M059J (cell line): ENCODE data around the gene CTLA4. TPM values are rescaled to one million over a fixed set of nuclear protein-coding genes. Genes with fewer than 3 reads are reported as not detected.

ENCODE experiments used
- DNase-seq: peaks from one replicate; pipeline ENCODE4 v3.0.0-alpha.2; 2012; ENCODE audit warnings: low read depth
- total RNA-seq: library from RNA; depleted of rRNA; stranded (reverse); fragments of >200 nt; shearing (Covaris generic); gene quantifications from 2 replicates; pipeline ENCODE4 v1.2.3, GENCODE V29; 2014; rRNA removed

Gene CTLA4
- not detected in 2 replicates for total RNA-seq

DNA sequence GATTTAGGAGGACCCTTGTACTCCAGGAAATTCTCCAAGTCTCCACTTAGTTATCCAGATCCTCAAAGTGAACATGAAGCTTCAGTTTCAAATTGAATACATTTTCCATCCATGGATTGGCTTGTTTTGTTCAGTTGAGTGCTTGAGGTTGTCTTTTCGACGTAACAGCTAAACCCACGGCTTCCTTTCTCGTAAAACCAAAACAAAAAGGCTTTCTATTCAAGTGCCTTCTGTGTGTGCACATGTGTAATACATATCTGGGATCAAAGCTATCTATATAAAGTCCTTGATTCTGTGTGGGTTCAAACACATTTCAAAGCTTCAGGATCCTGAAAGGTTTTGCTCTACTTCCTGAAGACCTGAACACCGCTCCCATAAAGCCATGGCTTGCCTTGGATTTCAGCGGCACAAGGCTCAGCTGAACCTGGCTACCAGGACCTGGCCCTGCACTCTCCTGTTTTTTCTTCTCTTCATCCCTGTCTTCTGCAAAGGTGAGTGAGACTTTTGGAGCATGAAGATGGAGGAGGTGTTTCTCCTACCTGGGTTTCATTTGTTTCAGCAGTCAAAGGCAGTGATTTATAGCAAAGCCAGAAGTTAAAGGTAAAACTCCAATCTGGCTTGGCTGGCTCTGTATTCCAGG lies at the start of gene CTLA4:
Gene CTLA4, plus strand, starts transcription at position 211 of the 640 bp plus-strand sequence. Its CDS starts 172 bp downstream, at position 383.
- DNase-seq = no peak

DNA sequence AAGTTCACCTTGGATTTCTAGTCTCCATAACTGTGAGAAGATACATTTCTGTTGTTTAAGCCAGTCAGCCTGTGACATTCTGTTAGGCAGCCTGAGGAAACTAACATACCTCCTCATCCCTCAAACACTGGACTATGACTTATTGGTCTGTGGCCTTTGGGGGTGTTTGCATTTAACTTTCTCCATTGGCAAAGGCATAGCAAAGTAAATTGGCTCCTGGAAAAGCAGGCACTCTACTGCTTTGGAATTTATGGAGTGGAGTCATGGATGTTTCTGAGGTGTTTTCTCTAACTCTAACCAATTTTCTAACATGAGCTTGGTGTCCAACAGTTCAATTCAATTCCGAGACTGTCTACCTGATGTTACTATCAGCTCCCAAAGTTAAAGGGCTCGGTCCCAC lies 48.9 kb upstream of the CTLA4 start:
- no peak for DNase-seq

GRCh38 chr2:203819434-203820133 lies 48.0 kb upstream of the CTLA4 start:
- DNase-seq = no peak

GRCh38 chr2:203820969-203821368 lies 46.6 kb upstream of the CTLA4 start:
- DNase-seq = no peak

- no peak for DNase-seq
Measured at GRCh38 chr2:203822240-203822639, 45.3 kb upstream of the CTLA4 start.

DNA sequence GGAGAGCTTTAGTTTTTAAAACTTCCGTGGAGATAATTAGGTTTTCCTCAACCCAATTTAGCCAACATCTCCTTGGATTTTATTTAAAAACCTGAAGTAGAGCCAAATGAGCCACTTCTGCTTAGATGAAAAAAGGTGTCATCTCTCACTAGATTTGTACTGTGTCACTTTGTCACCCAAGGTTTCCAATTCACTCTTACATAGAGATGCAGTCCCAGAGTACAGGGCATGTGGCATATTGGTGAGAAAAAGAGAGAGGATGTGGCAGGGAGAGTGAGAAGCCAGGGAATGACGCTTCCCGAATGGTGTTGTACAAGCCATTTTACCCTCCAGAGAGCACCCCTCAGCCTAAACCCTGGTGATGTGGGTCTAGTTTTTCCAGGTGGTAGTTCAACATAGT lies 44.4 kb upstream of the CTLA4 start:
- DNase-seq = no peak

- DNase-seq = no peak
Measured at GRCh38 chr2:203824057-203824456, 43.5 kb upstream of the CTLA4 start.

- no peak for DNase-seq
Measured at GRCh38 chr2:203824603-203825002, 43.0 kb upstream of the CTLA4 start.

- no peak for DNase-seq
Measured at GRCh38 chr2:203826704-203827103, 40.9 kb upstream of the CTLA4 start.

DNA sequence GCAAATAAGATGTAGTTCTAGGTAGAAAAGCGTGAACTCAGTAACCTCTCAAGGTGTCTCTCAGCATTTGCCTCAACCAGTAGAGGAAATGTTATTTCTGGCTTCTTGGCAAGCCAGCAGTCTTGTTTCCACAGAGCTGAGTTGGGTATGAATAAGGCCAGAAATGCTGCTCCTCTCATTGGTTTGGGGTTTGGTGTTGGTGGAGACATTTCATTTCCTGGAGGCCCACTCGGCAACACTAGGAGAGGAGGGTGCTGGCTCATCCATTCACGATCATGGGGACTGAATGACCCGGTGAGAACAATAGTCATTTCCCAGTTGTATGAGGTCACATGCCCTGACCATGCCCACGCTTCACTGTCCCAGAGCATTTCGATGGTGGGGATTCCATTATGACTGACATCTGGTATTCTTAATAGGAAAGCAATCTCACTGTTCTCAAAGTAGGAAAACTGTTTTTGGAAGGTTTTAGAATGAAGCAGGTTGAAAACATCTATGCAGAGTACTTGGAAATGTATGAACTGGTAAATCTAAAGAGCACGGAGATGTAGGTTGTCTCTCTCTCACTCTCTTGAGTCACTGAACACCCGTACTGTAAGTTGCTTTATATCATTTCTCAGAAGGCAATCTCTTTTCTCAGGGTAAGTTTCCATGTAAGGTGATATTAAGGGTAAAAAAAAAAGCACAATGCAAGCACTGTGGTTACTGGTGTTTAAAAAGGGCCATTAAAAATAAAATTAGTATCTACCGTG lies 37.1 kb upstream of the CTLA4 start:
- no peak for DNase-seq

- no peak for DNase-seq
Measured at GRCh38 chr2:203835420-203835819, 32.2 kb upstream of the CTLA4 start.

GRCh38 chr2:203835892-203836800 lies 31.4 kb upstream of the CTLA4 start:
- DNase-seq = no peak

DNA sequence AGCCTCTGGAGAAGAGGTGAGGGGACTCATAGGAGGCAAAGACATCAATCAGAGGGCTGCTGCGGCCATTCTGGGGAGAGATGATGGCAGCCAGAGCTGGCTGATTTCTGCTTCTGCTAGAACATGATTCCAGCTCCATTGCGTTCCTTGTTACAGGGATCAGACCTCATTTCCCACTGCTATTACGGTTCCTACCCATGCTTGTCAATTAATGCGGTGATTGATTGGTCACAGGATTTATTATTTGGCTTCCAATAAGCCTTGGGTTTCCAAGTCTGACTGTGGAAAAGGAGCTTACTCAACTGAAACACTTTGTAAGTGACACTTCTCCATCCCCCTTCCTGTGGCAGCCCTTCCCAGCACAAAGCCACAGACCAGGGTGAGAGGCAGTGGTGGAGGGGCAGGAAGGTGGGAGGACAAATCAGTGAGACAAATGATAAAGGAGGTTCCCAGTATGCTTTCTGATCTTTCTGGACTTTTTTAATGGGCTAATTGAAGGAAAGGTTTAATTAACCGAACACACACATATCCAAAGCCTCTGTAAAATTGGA lies 26.8 kb upstream of the CTLA4 start:
- DNase-seq = no peak

DNA sequence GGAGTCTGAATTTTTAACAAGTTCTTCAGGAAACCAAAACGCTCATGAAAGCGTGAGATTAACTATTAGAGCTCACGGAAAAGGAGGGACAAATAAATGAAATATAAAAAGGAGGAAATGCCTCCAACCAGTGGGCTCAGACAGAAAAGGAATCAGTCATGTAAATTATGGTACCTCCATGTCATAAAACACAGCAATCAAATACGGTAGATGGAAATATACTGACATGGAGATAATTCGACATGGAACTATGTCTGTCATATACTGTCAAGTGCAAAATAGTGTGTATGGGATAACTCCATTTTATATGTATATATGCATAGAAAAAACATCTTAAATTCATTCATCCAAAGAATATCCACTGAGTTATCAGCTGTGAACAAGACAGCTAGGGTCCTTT lies 25.9 kb upstream of the CTLA4 start:
- no peak for DNase-seq

DNA sequence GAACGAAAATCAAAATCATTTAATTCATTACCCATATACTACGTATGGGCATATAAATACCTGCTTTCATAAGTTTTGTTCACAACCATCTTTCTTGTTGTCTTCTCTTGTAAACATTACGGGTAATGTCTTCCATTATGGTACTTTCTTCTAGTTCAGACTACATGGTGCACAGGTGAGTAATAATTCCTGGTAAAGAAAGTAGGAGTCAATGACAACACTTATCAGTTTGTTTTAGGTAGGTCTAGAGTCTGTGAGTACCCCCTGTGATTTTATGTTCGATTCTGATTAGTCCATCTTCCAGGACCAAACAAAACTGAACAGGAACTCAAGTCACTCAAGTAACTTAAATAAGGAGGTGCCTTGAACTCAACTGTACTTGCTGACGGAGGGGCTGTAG lies 25.2 kb upstream of the CTLA4 start:
- DNase-seq = no peak

DNA sequence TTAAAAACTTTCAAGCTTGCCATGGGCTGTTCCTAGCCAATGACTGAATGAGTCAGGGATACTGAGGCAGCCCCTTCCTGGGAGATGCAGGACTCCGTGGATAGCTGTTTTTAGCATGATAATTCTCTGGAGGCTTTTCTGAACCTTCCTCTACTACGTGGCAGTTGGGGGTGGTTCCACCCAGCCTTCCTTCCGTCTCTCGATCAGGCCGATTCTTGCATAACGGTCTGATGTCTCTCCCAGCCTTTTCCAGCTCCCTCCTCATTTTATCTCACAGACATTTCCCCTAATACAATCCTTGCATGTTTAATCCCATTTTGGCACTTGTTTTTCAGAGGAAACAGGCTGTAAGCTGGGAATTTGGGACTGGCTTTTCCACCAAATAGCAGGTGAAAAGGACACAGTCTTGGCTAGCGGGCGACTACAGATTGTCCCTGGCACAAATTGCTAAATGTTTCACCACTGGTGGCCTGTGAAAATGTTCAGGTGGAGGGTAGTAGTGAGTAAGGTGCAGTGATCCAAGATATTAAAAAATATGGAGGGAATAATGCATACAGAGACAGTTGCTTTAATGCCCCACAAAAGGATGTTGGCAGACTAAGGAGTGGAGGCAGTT lies 21.0 kb upstream of the CTLA4 start:
- DNase-seq = no peak

DNA sequence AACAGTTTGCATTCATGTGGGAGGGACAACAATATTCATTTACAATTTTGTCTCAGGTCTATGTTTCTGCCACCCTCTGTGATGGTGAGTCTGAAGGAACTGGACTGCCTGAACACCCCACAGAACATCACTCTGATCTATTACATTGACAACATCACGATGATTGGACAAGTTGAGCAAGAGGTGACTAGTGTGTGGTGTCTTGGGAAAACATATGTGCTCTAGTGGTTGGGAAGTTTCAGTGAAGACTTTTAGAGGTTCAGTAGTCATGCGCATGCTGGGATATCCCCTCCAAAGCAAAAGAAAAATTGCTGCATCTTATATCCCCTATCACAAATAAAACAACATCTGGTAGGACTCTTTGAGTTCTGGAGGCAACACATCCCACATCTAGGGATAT lies 18.6 kb upstream of the CTLA4 start:
- no peak for DNase-seq

GRCh38 chr2:203852760-203853159 lies 14.8 kb upstream of the CTLA4 start:
- no peak for DNase-seq

GRCh38 chr2:203853271-203853670 lies 14.3 kb upstream of the CTLA4 start:
- DNase-seq = no peak

GRCh38 chr2:203853722-203854121 lies 13.8 kb upstream of the CTLA4 start:
- DNase-seq = no peak

GRCh38 chr2:203855274-203855673 lies 12.3 kb upstream of the CTLA4 start:
- no peak for DNase-seq
